Amniotic epithelial cell (primary cell): ENCODE data around the gene TSHZ2.

ENCODE experiments used
- DNase-seq: peaks from one replicate; pipeline ENCODE4 v3.0.0-alpha.2; 2010; ENCODE audit warnings: low read depth

The TSHZ2 gene

GRCh38 chr20:53281557-53282117 lies 309.5 kb downstream of the TSHZ2 start:
- no peak for DNase-seq

- DNase-seq, result no peak
Observed at GRCh38 chr20:53282217-53282955, 310.2 kb downstream of the TSHZ2 start.

GRCh38 chr20:53283011-53283410 lies 310.9 kb downstream of the TSHZ2 start:
- no peak for DNase-seq

GRCh38 chr20:53283597-53283996 lies 311.4 kb downstream of the TSHZ2 start:
- DNase-seq, result no peak

- no peak for DNase-seq
Observed at GRCh38 chr20:53284256-53284655, 312.1 kb downstream of the TSHZ2 start.

GRCh38 chr20:53284696-53285095 lies 312.5 kb downstream of the TSHZ2 start:
- DNase-seq, result no peak

GRCh38 chr20:53287357-53288042 lies 315.3 kb downstream of the TSHZ2 start:
- no peak for DNase-seq

- DNase-seq, result no peak
Observed at GRCh38 chr20:53291548-53291947, 319.4 kb downstream of the TSHZ2 start.

GRCh38 chr20:53292347-53292746 lies 320.2 kb downstream of the TSHZ2 start:
- DNase-seq, result no peak

- no peak for DNase-seq
Observed at GRCh38 chr20:53294804-53295203, 322.6 kb downstream of the TSHZ2 start.

GRCh38 chr20:53296025-53296424 lies 323.9 kb downstream of the TSHZ2 start:
- DNase-seq, result no peak

GRCh38 chr20:53296451-53297153 lies 324.4 kb downstream of the TSHZ2 start:
- DNase-seq, result no peak

- no peak for DNase-seq
Observed at GRCh38 chr20:53297154-53297529, 325.0 kb downstream of the TSHZ2 start.

GRCh38 chr20:53298260-53298659 lies 326.1 kb downstream of the TSHZ2 start:
- no peak for DNase-seq

GRCh38 chr20:53298911-53299310 lies 326.8 kb downstream of the TSHZ2 start:
- DNase-seq, result no peak

GRCh38 chr20:53299831-53300230 lies 327.7 kb downstream of the TSHZ2 start:
- no peak for DNase-seq

GRCh38 chr20:53301869-53302268 lies 329.7 kb downstream of the TSHZ2 start:
- no peak for DNase-seq

- no peak for DNase-seq
Observed at GRCh38 chr20:53302695-53303412, 330.7 kb downstream of the TSHZ2 start.

GRCh38 chr20:53303413-53303760 lies 331.2 kb downstream of the TSHZ2 start:
- no peak for DNase-seq

- no peak for DNase-seq
Observed at GRCh38 chr20:53304146-53304545, 332.0 kb downstream of the TSHZ2 start.

GRCh38 chr20:53306192-53306805 lies 334.1 kb downstream of the TSHZ2 start:
- no peak for DNase-seq
